ENCODE results near the gene IER5L.

- TF ChIP-seq, protein P1, sequence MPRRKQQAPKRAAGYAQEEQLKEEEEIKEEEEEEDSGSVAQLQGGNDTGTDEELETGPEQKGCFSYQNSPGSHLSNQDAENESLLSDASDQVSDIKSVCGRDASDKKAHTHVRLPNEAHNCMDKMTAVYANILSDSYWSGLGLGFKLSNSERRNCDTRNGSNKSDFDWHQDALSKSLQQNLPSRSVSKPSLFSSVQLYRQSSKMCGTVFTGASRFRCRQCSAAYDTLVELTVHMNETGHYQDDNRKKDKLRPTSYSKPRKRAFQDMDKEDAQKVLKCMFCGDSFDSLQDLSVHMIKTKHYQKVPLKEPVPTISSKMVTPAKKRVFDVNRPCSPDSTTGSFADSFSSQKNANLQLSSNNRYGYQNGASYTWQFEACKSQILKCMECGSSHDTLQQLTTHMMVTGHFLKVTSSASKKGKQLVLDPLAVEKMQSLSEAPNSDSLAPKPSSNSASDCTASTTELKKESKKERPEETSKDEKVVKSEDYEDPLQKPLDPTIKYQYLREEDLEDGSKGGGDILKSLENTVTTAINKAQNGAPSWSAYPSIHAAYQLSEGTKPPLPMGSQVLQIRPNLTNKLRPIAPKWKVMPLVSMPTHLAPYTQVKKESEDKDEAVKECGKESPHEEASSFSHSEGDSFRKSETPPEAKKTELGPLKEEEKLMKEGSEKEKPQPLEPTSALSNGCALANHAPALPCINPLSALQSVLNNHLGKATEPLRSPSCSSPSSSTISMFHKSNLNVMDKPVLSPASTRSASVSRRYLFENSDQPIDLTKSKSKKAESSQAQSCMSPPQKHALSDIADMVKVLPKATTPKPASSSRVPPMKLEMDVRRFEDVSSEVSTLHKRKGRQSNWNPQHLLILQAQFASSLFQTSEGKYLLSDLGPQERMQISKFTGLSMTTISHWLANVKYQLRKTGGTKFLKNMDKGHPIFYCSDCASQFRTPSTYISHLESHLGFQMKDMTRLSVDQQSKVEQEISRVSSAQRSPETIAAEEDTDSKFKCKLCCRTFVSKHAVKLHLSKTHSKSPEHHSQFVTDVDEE (CRISPR knock-in tag; IDR thresholded peaks at IDR 0.05): no peak
- TF ChIP-seq ZFP3 (CRISPR knock-in tag; IDR thresholded peaks at IDR 0.05): no peak
- no peak for TF ChIP-seq ZC3H10 (CRISPR knock-in tag; IDR thresholded peaks at IDR 0.05)
Measured at GRCh38 chr9:129210125-129210524, 32.1 kb upstream of the IER5L start.
